ENCODE measurements around the gene DHX8.
"Not testable (repeated sequence)": the region's sequence is repeated elsewhere in the genome, so short reads cannot be mapped to it uniquely, and the experiment has no call there.

Gene DHX8

DNA sequence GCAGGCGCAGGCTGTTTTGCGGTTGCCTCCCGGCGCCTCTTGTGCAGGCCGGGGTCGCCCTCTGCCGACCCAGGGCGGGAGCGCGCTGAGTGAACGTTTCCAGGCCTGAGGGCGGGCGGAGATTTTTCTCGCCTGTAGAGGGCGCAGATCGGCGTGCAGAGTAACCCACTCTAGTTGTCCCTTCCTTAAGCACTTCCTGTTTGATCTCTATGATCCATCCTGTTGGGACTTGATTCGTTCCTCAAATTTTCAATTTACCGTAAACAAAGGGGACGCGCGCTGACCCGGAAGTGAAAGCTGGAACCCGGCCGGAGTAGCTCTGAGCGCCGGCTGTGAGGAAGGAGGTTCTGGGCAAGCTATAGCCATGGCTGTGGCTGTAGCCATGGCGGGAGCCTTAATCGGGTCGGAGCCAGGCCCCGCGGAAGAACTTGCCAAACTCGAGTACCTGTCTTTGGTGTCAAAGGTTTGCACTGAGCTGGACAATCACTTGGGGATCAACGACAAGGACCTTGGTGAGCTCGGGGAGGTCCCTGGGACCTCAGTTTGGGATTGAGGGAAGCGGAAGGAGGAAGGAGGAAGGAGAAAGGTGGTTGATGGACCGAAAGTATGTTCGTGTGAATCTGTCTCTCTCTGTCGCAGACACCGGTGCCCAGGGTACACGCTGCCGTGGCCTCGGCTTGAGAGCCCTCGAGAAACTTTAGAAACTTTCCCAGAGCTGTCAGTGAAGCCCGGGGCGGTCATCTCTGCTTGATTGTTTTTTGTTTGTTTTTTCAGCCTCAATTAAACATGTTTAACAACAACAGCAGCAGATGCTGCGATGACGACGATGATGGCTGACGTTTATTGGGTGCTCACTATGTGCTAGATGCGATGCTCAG is at the start of gene DHX8:
Gene DHX8, plus strand, starts transcription at position 302 of the 878 bp plus-strand sequence. Its CDS starts 63 bp downstream, at position 365.
- DNase-seq, result peak; percentile 98 to 99

DNA sequence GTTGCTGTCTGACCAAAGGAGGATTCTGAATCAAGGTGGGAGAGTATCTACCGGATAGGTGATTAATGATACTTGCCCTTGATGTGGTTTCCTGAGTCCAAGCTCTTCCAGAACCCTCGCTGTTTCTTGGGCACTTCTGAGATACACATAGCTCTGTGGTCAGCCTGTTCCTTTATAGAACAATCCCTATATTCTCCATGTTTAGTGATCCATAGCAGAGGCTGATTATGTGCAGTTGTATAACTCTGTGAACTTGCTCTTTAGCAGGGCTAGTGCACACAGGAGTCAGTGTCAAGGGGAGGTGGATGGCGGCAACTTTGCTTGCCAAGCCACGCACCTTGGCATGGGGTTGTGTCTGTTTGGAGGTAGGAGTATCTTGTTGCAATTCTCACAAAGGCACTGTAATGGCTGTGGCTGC is 48.9 kb upstream of the DHX8 start:
- DNase-seq, result no peak

DNA sequence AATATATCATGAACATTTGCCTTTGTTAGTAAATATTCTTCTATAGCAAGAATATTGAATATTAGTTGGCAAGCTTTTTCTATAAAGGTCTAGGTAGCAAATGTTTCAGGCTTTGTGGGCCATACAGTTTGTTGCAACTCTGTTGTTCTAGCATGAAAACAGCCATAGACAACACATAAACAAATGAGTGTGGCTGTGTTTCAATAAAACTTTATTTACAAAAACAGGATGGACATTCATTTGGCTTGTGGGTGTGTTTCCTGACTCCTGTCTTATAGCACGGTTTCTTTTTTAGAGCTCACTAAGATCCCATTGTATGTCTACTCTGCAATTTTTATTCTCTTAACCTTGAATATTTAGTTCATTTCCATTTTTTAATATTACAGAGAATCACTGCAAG is 46.0 kb upstream of the DHX8 start:
- no peak for DNase-seq

- no peak for DNase-seq
These were observed 45.1 kb upstream of the DHX8 start for GRCh38 chr17:43438626-43439025.

DNA sequence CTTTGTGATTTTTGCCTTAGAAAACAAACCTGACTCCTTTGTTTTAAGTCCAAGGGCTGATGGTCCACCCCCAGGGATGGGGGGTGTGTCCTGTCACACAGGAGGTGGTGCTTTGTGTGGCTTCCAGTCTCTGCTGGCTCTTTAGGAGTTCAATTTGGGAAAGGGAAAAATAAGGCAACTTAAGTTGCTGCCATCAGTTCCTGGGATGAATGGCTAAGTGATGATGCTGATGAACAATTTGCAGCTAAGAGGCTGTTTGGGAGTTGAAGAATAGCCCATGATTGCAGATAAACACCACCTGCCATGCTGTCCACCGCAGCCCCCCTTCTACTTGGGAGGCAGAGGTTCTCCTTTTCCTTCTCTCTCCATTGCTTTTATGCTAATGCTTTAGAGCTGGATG is 44.7 kb upstream of the DHX8 start:
- DNase-seq, result peak; percentile 70 to 83

DNA sequence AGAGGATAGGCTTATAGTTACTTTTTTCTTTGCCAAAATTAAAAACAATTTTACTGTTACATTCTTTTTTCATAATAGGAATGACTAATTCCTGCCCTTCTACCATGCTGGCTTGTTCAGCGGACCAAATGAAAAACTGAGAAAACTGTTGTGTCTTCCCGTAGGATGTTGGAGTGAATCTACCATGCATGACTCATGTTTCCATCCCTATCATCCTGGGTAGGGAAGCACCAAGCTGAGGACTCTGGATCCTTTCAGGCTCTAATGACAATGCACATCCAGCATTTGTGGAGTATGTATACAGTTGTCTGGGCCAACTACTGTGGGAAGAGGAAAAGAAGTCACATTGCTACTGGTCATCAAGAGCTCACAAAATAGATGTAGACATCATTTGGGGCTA is 41.1 kb upstream of the DHX8 start:
- DNase-seq, result no peak

DNA sequence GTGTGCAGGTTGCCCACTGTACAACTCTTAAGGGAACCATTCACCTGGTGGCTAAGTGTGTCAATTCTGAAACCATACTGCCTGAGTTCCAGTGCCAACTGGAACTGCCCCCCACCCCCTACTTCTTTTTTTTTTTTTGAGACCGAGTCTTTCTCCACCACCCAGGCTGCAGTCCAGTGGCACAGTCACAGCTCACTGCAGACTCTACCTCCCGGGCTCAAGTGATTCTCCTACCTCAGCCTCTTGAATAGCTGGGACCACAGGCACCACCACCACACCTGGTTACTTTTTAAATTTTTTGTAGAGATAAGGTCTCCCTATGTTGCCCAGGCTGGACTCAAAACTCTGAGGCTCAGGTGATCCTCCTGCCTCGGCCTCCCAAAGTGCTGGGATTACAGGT is 40.4 kb upstream of the DHX8 start:
- DNase-seq, result no peak

DNA sequence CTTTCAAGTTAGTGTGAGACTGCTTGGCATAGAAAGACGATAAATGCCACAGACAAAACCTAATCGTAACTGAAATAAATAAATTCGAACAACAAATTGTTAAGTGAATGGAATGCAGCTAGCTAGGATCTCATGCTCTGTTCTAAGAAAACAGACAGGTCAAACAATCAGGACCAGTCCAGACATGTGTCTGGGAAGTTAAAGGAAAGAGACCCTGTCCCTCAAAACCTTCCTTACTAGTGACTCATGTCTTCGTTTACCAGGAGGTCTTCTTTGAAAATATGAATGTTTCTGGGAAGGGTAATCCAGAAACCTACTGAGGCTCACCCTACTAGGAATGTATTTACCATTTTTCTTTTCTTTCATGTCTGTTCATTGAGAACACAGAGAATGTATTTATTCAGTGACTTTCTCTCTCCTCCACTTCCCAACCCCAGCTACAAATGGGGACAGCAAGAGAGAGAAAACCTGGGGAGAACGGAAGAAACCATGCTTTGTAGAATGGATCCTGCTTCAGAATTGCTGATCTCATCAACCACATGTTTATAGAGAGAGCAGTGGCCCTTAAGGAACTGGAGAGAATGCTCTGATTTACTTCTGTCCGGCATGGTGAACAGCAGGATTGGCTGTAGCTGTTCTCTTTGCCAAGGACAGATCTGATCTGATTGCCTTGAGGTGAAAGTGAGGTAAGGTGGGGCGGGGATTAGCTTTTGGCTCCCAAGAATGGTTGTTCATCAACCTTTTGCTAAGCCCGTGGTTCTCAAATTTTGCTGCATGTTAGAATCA is 39.4 kb upstream of the DHX8 start:
- no peak for DNase-seq

DNA sequence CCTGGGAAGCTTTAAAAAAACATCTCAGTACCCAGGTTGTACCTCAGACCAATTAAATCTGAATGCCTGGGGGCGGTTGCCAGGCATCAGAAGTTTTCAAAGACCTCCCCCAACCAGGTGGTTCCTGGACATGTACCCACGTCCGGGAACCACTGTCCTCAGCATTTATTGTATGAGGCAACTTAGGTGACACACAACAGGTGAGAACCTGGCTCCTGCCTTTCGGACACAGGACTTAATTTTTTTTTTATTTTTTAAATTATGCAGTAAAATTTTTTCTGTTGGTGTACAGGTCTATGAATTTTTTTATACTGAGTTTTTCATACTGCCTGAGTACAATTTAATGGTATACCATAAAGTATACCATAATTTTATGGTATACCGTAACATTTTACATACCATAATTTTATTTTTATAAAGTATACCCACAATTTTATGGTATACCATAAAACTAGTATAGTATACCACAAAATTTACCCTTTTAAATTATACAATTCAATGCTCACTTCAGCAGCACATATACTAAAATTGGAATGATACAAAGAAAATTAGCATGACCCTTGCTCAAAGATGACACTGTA is 38.7 kb upstream of the DHX8 start:
- no peak for DNase-seq

DNA sequence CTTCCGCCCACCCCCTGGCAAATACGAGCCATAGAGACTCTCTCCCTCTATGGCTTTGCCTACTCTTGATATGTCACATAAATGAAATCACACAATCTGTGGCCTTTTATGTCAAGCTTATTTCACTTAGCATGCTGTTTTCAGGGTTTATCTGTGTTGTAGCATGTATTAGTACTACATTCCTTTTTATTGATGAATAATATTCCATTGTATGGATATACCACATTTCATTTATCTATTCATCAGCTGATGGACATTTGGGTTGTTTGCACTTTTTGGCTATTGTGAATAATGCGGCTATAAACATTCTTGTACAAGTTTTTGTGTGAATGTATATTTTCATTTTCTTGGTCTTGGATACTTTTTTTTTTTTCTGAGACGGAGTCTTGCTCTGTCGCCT is 37.0 kb upstream of the DHX8 start:
- DNase-seq, result no peak

GRCh38 chr17:43448720-43449469 is 34.9 kb upstream of the DHX8 start:
- no peak for DNase-seq

- DNase-seq, result no peak
These were observed 34.1 kb upstream of the DHX8 start for GRCh38 chr17:43449470-43450248.

GRCh38 chr17:43450791-43451190 is 33.0 kb upstream of the DHX8 start:
- DNase-seq, result not testable (repeated sequence)

- DNase-seq, result not testable (repeated sequence)
These were observed 32.0 kb upstream of the DHX8 start for GRCh38 chr17:43451741-43452140.

DNA sequence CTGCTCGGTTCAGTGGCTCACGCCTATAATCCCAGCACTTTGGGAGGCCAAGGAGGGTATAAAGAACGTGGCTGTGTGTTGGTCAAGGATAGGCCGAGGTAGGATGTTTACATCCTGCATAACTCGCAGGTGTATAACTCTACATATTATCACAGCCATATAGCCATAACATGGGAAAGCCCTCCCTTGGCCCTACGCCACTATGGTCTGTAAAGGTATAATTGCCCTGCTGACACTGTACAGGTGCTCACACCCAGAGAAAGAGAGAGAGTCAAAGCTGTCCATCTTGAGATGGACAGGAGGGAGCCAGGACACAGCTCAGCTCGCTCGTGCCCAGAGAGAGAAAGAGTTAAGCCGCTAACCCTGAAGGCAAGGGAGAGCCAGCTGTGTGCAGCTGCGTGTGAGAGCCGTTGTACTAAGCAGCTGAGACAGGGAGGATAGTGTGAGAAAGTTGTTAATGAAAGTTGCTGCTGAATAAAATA is 30.4 kb upstream of the DHX8 start:
- no peak for DNase-seq

DNA sequence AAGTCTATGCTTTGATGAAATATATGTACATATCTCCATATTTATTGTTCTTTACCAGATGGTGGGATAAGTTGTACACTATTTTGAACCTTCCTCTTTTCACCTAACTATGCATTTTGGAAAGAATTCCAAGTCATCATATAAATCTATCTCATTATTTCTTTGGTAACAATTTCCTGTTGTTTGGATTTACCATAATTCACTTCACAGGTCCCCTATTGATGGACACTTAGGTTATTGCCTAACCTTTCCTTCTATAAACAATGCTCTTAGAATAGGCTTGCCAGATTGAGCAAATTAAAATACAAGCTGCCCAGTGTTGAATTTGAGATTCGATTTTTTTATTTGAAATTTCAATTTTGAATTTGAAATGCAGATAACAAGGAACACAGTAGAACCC is 28.9 kb upstream of the DHX8 start:
- no peak for DNase-seq

GRCh38 chr17:43456029-43456428 is 27.7 kb upstream of the DHX8 start:
- no peak for DNase-seq

DNA sequence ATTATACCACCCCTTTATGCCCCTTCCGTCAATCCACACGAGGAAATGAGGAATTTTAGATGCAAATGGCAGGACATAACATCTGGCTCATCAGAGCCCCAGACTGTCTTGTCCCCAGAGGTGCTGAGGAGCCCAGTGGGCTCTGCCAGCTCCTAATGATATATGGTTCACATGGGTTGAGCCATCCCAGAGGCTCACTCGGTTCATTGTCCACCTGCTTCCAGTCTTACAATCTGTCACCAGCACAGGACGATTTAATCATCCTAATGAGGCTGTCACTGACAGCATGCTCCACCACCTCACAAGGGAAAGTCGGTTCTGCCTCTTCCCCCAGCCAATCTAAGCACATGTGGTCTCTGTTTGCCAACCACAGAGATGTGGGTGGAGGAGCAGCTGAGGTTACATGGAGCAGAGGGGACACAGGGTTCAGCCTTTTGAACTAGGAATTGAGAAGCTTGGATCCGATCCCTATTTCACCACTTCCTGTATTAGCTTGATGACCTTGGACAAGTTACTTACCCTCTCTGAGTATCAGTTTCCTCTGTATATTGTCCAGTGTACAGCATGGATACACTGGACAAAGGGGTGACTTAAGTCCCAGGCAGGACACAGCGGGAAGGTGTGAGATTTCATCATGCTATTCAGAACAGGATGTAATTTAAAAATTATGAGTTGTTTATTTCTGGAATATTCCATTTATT is 27.0 kb upstream of the DHX8 start:
- peak; percentile 80 to 96 for DNase-seq

DNA sequence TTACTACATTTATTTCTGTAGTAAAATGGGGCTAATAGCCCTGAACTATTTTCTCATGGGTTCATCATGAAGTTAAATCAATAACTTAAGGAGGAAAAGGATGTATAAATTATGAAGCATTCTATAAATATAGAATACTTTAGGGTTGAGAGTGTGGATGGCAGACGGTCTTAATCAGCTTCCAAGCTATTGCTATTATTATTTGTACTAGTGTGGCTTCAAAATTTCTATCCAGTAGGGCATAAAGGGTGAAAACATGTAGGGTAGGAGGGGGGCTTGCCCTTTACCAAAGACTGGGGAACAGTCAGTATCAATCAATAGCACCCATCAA is 26.4 kb upstream of the DHX8 start:
- no peak for DNase-seq

DNA sequence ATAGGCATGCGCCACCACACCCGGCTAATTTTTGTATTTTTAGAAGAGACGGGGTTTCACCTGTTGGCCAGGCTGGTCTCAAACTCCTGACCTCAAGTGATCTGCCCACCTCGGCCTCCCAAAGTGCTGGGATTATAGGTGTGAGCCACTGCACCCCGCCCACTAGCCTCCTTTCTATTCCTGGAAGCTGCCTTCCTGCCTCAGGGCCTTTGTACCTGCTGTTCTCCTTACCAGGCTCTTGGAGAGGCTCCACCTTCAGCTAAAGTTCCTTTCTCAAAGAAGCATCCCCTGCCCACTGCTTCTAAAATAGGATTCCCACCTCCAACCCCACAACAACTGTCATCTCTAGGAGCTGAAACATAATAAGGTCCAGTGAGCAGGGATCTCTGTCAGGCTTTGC is 23.9 kb upstream of the DHX8 start:
- DNase-seq, result not testable (repeated sequence)

DNA sequence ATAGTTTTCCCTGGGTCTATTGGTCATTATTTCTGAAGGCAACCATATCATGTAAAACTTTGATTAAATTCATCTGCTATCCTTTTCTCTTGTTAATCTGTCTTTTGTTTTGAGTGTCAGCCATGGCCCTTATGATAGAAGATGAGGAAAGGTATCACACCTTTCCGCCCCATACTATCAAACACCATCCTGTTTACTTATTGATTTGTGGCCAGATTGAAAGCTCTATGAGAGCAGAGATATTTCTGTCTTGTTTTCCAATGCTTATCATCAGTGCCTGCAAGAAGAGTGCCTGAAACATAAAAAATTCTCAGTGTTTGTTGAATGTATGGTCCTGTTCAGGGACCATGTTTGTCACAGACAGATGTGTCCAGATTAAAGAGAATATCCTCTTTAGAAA is 22.6 kb upstream of the DHX8 start:
- DNase-seq, result no peak

Data from NCI-H524 (cell line).